RPMI8226 (cell line): ENCODE measurements around the gene ASB16.

Source experiments
- DNase-seq: peaks from one replicate; pipeline ENCODE4 v3.0.0-alpha.2; 2015

The ASB16 gene

GRCh38 chr17:44190481-44190880 lies 20.0 kb downstream of the ASB16 start:
- DNase-seq, result no peak

- DNase-seq, result no peak
Measured at GRCh38 chr17:44191369-44191768, 20.9 kb downstream of the ASB16 start.

- no peak for DNase-seq
Measured at GRCh38 chr17:44191941-44192496, 21.5 kb downstream of the ASB16 start.

GRCh38 chr17:44192750-44193149 lies 22.2 kb downstream of the ASB16 start:
- no peak for DNase-seq

GRCh38 chr17:44193326-44194084 lies 23.0 kb downstream of the ASB16 start:
- no peak for DNase-seq

GRCh38 chr17:44197107-44197506 lies 26.6 kb downstream of the ASB16 start:
- no peak for DNase-seq

GRCh38 chr17:44197980-44198720 lies 27.6 kb downstream of the ASB16 start:
- DNase-seq, result peak; percentile 75

GRCh38 chr17:44198721-44199552 lies 28.4 kb downstream of the ASB16 start:
- peak; percentile 68 for DNase-seq

GRCh38 chr17:44199553-44200477 lies 29.3 kb downstream of the ASB16 start, which contains the start of gene ATXN7L3:
ATXN7L3 (minus strand) TSS chr17:44199884; CDS start chr17:44198070, 1,814 bp downstream.
- peak; percentile 99 for DNase-seq

- DNase-seq, result no peak
Measured at GRCh38 chr17:44200478-44201155, 30.1 kb downstream of the ASB16 start.

GRCh38 chr17:44202756-44203155 lies 32.3 kb downstream of the ASB16 start:
- no peak for DNase-seq

- DNase-seq, result peak; percentile 68
Measured at GRCh38 chr17:44203731-44204440, 33.4 kb downstream of the ASB16 start.

- no peak for DNase-seq
Measured at GRCh38 chr17:44204441-44204882, 34.0 kb downstream of the ASB16 start.

- DNase-seq, result no peak
Measured at GRCh38 chr17:44205962-44206824, 35.7 kb downstream of the ASB16 start.

- DNase-seq, result no peak
Measured at GRCh38 chr17:44206825-44207155, 36.3 kb downstream of the ASB16 start.

- no peak for DNase-seq
Measured at GRCh38 chr17:44207319-44207718, 36.8 kb downstream of the ASB16 start.

GRCh38 chr17:44207743-44208142 lies 37.2 kb downstream of the ASB16 start:
- no peak for DNase-seq

- no peak for DNase-seq
Measured at GRCh38 chr17:44209786-44210341, 39.4 kb downstream of the ASB16 start.
